ENCODE results near the gene LSM2.
"Not testable (repeated sequence)": the region's sequence is repeated elsewhere in the genome, so short reads cannot be mapped to it uniquely, and the experiment has no call there.

The LSM2 gene

DNA sequence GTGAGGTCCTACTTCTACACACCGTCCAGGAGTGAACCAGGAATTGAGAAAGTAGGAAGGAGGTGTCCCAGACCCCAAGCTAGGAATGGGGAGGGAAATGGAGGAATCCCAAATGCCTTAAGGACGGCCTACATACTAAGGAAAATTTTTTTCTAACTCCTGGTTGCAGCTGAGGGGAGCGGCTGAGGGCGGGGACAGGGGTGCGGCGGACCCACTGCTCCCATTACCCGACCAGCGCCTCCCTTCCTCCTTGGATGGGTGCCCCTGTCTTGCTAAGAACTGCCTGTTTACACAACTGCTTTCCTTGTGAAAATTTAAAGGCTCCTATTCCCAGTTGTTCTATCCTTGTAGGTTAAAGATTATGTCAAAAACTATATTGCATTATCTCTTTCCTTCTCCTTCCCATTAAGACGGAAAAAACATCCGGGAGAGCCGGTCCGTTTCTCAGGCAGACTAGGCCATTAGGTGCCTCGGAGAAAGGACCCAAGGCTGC lies 20.1 kb upstream of the LSM2 start:
- peak in 1 of 2 donors; percentile 2 for ATAC-seq

GRCh38 chr6:31825553-31825952 lies 18.8 kb upstream of the LSM2 start:
- ATAC-seq: no peak

GRCh38 chr6:31823592-31824196 lies 16.9 kb upstream of the LSM2 start:
- ATAC-seq: not testable (repeated sequence)

DNA sequence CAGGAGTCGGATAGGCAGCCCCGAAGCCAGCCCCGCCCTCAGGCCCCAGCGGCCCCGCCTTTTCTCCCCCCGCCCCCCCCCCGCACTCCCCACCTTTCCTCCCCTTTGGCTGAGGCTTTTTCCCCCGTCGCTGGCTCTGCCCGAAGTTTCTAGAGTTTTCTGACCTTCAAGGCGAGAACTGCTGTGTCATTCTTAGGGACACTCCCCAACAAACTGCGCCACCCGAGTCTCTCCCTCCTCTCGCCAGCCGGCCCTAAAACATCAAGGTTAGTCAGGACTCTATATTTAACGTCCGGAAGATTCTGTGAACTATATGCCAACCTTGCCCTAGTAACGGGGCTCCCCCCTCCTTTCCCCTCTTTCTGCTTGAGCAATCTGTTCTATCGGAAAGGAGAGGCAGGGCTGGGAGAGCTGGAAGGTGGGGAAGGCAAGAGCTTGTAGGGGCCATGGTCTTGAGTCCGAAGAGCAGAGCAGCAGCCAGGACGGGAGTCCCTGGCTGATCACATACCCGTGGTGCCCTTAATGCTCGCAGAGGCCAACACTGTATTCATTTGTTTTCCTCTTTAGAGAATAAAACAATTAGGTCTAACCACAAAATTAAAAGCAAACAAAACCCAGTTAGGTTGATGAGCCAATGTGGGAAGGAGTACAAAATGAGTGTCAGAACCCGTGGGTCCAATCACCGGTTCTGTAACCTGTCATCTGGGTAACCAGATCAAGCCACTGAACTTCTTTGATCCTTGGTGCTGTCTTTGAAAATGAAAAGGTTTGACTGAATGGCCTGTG lies 15.5 kb upstream of the LSM2 start:
- ATAC-seq: peak; percentile 47 to 50

DNA sequence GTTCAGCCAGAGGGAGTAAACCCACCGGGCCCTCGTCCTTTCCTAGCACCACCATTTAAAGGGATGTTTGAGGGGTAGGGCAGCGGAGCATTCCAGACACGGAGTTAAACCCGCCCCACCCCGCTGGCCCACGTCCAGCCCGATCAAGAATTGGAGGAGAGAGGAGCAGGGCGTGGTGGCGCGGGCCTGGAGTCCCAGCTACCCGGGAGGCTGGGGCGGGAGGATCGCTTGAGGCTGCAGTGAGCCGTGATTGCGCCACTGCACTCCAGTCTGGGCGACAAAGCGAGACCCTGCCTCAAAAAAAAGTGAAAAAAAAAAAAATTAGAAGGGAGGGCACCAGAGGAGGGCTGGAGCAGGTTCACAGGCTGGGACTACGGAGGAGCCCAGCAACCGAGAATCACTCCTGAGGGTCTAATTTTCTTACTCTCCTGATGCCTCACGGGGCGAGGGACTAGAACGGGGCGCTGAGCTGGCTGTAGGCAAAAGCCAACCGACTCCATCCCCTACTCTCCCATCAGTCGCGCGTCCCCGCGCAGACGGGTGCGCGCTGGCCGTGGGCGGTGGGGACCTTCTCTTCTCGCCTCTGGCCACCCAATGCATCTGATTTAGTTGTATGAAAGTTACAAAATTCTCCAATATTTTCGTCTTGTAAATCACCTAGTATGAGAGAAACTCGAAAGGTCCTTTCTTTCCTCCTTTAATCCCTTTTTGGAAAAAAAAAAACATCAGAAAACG lies 14.7 kb upstream of the LSM2 start:
- peak; percentile 27 to 35 for ATAC-seq

GRCh38 chr6:31820399-31820798 lies 13.6 kb upstream of the LSM2 start:
- not testable (repeated sequence) for ATAC-seq

DNA sequence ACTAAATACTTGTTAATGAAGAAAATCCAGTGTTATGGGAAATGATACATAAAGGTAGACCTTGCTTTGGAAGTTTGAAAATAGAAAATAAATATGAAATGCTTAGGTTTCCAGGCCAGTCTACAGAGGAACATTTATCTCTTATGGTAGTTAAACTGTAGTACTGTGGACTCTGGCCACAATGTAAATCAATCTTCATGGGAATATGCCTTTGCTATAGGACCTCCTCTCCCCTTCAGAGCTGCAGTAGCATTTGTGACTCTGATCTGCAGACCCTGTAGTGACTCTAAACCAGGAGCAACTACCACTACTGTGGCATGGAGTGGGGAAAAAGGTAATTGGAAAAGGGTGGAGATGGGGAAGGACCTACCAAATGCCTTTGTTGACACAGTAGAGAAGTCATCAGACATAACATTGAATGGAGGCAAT lies 13.1 kb upstream of the LSM2 start:
- no peak for ATAC-seq

GRCh38 chr6:31817929-31818511 lies 11.3 kb upstream of the LSM2 start:
- not testable (repeated sequence) for ATAC-seq

GRCh38 chr6:31817133-31817928 lies 10.6 kb upstream of the LSM2 start:
- not testable (repeated sequence) for ATAC-seq

- peak; percentile 28 to 29 for ATAC-seq
Observed at GRCh38 chr6:31815025-31815838, 8.5 kb upstream of the LSM2 start, which contains the start of the genes HSPA1A and HSPA1L. Gene HSPA1A, plus strand, starts transcription at chr6:31815543. Its CDS starts 214 bp downstream, at chr6:31815757. Gene HSPA1L, minus strand, starts transcription at chr6:31815283. Its CDS starts 3,311 bp downstream, at chr6:31811972.

DNA sequence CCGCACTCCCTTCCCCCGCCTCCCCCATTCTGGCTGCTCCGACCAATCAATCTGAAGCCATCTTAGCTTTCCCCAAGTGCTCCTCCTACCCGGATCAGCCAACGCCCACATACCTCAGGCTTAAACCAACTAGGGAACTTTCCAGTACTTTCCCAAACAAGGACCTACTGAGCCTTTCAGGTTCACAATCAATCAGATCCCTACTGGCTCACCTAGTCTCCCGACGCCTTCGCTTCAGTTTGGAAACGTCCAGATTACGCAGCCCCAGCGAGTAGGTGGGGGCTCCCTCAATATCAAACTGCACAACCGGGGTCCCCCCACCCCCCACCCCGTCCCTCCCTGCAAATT lies 7.9 kb upstream of the LSM2 start:
- ATAC-seq: peak; percentile 41 to 46

DNA sequence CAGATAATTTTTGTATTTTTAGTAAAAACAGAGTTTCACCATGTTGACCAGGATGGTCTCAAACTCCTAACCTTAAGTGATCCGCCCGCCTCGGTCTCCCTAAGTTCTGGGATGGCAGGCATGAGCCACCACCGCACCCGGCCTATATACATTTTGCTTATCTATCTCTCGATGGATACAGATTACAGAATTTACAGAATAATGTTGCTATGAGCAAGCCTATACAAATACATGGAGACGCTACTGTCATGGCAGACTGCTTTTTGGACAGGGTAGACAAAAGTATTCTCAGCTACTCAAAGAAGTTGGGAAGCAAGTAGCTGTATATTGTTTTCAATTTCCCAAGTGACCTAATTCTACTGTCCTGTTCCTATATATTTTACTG lies 6.7 kb upstream of the LSM2 start:
- no peak for ATAC-seq

GRCh38 chr6:31811645-31812044 lies 4.9 kb upstream of the LSM2 start:
- no peak for ATAC-seq

- ATAC-seq: not testable (repeated sequence)
Observed at GRCh38 chr6:31808599-31808998, 1.8 kb upstream of the LSM2 start.

DNA sequence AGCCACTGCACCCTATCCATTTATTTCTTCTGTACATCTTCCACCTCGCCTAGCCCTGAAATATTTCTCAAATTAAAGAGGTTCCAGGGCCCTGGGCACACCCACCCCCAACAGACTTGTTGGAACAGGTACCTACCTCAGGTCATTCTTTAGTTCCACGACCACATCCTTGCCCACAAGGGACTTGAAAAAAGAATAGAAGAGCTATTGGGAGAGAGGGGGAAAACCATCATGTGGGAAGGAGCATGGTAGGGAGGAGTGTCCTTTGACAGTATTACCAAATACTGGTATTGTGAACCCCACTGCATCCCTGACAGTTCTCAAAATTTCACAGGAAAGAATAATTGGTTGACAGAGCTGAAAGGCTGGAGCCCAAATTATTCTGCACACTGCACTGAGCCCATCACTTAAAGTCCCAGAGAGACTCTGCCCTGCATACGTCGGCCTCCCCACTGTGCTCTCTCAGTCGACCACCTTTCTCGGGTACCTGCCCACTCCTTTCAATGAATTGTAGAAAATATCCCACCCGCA lies 762 bp downstream of the LSM2 start:
- ATAC-seq: peak; percentile 6 to 18

- ATAC-seq: not testable (repeated sequence)
Observed at GRCh38 chr6:31801031-31801927, 5.5 kb downstream of the LSM2 start.

DNA sequence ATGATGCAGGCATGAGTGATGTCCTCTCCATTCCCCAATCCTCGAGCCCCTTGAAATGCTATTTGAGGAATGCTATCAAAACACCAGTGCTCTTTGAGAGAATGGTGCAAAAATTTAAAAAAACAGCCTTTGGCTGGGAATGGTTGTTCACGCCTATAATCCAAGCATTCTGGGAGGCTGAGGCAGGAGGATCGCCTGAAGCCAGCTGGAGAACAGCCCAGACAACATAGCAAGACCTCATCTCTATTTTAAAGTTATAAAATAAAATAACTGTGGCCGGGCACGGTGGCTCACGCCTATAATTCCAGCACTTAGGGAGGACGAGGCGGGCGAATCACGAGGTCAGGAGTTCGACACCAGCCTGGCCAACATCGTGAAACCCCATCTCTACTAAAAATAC lies 7.0 kb downstream of the LSM2 start:
- ATAC-seq: no peak

DNA sequence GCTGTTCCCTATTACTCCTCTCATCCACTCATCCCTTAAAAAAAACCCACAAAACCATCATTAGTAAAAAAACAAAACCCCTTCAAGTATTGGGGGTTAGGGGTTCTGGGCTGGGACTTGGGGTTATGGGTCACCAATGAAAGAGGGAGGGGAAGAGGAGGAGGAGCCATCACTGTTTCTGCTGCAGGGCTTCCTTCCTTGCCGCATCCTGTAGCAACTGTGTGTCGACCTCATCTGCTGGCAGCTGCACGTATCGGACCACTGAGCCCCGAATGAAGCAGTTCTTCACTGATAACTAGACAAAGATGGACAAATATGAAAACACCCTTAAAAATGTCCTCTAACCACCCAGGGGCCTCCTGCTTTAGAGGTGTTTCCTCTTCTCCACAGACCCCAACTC lies 9.2 kb downstream of the LSM2 start:
- no peak for ATAC-seq

DNA sequence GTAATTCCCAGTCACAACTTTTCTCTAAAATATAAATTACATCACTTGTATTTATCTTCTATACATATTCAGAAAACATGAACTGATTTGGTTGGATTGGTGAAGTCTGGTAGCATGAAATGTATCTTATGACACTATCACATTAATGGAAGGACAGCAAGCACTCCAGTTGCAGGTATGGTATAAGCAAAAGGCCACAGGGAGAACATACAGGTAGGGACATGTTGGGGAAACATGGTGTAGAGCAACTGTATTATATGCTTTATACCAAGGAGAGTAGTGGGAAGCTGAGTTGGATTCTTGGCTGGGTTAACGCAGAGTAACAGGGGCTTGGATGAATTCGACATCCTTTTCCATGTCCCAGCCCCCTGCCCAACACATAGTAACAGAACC lies 9.8 kb downstream of the LSM2 start:
- no peak for ATAC-seq
